WTC11 (cell line): Measurements from ENCODE around the gene ITPK1.

Experiments used
- SOX15 ChIP-seq: fragments of 250-450 bp; sonication (Bioruptor Pico); IDR thresholded peaks from 2 replicates; pipeline ENCODE4 v1.9.0; 2021; ENCODE audit warnings: mild to moderate bottlenecking
- ZBTB21 ChIP-seq: sonication (generic); formaldehyde crosslinking; IDR thresholded peaks from 2 replicates; pipeline ENCODE4 v1.8.1; 2023; ENCODE audit warnings: mild to moderate bottlenecking, missing genetic modification reagents, borderline replicate concordance
- ZNF317 ChIP-seq: sonication (generic); formaldehyde crosslinking; IDR thresholded peaks from 2 replicates; pipeline ENCODE4 v1.8.1; 2023; ENCODE audit warnings: low read depth, mild to moderate bottlenecking, moderate library complexity, missing genetic modification reagents, borderline replicate concordance
- ZNF416 ChIP-seq: fragments of 250-450 bp; sonication (Bioruptor Pico); IDR thresholded peaks from 2 replicates; pipeline ENCODE4 v1.9.0; 2021; ENCODE audit warnings: mild to moderate bottlenecking, inconsistent platforms
- TF ChIP-seq, protein P1 (sequence below): fragments of 200-600 bp; IDR thresholded peaks from 2 replicates; pipeline ENCODE4 v1.8.0; 2022; ENCODE audit warnings: antibody characterized with exemption
- TF ChIP-seq, protein P2 (sequence below): sonication (generic); formaldehyde crosslinking; IDR thresholded peaks from 2 replicates; pipeline ENCODE4 v1.8.1; 2022; ENCODE audit warnings: low read depth, missing genetic modification reagents, borderline replicate concordance
- TF ChIP-seq, protein P3 (sequence below): sonication (generic); formaldehyde crosslinking; IDR thresholded peaks from 2 replicates; pipeline ENCODE4 v1.8.1; 2022; ENCODE audit warnings: low read depth, mild to moderate bottlenecking, moderate library complexity, missing genetic modification reagents, borderline replicate concordance
- TF ChIP-seq, protein P4 (sequence below): sonication (generic); formaldehyde crosslinking; IDR thresholded peaks from 2 replicates; pipeline ENCODE4 v1.8.1; 2023; ENCODE audit warnings: mild to moderate bottlenecking, moderate library complexity, missing genetic modification reagents
- TF ChIP-seq, protein P5 (sequence below): sonication (generic); formaldehyde crosslinking; IDR thresholded peaks from 2 replicates; pipeline ENCODE4 v1.8.1; 2023; ENCODE audit warnings: mild to moderate bottlenecking, missing genetic modification reagents, moderate library complexity

DNA sequence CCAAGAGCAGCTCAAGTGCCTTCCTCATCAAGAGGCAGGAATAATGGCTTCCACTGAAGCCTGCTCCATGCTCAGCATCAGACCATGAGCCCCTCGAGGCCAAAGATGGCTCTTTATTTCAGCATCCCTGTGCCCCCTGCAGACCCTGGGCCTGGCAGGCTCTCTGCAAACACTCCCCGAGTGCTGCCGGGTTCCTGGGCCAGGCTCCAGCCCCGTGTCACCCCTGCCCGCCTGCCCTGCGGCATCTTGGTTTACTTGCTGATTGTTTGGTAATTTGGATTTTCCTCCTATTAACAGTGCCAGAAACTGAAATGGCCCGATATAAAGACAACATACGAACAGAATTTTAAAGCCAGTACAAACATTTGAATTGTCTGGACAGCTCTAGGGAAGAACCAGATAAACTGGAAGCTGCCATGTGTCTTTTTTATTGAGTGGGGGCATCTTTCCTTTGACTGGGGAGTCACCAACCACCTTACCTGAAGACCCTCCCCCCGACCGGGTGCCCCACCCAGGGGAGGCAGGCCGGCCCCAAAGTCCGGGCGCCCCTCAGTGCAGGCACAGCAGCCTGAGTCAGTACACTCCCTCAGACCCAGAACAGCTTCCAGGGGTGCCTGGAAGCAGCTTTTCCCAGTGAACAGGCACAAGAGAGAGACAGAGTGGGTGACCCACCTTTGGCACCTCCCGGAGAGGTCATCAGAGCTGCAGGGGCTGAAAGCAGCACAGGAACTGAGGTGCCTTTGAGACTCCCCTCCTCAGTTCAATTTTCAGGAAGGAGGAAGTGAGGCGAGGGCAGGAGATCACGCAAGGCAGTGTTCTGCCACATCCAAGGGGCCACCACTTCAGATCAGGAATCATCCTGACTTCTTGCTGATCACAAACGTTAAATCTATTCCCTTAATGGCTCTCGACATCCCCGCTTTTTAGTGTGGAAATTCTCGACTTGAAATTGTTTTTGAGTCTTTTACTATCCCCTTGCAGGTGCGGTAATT, 30.6 kb downstream of the ITPK1 start:
- TF ChIP-seq, protein P1, sequence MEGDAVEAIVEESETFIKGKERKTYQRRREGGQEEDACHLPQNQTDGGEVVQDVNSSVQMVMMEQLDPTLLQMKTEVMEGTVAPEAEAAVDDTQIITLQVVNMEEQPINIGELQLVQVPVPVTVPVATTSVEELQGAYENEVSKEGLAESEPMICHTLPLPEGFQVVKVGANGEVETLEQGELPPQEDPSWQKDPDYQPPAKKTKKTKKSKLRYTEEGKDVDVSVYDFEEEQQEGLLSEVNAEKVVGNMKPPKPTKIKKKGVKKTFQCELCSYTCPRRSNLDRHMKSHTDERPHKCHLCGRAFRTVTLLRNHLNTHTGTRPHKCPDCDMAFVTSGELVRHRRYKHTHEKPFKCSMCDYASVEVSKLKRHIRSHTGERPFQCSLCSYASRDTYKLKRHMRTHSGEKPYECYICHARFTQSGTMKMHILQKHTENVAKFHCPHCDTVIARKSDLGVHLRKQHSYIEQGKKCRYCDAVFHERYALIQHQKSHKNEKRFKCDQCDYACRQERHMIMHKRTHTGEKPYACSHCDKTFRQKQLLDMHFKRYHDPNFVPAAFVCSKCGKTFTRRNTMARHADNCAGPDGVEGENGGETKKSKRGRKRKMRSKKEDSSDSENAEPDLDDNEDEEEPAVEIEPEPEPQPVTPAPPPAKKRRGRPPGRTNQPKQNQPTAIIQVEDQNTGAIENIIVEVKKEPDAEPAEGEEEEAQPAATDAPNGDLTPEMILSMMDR, result no peak
- TF ChIP-seq ZBTB21 (CRISPR knock-in tag), result no peak
- TF ChIP-seq, protein P2, sequence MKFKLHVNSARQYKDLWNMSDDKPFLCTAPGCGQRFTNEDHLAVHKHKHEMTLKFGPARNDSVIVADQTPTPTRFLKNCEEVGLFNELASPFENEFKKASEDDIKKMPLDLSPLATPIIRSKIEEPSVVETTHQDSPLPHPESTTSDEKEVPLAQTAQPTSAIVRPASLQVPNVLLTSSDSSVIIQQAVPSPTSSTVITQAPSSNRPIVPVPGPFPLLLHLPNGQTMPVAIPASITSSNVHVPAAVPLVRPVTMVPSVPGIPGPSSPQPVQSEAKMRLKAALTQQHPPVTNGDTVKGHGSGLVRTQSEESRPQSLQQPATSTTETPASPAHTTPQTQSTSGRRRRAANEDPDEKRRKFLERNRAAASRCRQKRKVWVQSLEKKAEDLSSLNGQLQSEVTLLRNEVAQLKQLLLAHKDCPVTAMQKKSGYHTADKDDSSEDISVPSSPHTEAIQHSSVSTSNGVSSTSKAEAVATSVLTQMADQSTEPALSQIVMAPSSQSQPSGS (CRISPR knock-in tag), result no peak
- TF ChIP-seq, protein P3, sequence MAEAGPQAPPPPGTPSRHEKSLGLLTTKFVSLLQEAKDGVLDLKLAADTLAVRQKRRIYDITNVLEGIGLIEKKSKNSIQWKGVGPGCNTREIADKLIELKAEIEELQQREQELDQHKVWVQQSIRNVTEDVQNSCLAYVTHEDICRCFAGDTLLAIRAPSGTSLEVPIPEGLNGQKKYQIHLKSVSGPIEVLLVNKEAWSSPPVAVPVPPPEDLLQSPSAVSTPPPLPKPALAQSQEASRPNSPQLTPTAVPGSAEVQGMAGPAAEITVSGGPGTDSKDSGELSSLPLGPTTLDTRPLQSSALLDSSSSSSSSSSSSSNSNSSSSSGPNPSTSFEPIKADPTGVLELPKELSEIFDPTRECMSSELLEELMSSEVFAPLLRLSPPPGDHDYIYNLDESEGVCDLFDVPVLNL (CRISPR knock-in tag), result no peak
- no peak for TF ChIP-seq ZNF317 (CRISPR knock-in tag)
- TF ChIP-seq, protein P4, sequence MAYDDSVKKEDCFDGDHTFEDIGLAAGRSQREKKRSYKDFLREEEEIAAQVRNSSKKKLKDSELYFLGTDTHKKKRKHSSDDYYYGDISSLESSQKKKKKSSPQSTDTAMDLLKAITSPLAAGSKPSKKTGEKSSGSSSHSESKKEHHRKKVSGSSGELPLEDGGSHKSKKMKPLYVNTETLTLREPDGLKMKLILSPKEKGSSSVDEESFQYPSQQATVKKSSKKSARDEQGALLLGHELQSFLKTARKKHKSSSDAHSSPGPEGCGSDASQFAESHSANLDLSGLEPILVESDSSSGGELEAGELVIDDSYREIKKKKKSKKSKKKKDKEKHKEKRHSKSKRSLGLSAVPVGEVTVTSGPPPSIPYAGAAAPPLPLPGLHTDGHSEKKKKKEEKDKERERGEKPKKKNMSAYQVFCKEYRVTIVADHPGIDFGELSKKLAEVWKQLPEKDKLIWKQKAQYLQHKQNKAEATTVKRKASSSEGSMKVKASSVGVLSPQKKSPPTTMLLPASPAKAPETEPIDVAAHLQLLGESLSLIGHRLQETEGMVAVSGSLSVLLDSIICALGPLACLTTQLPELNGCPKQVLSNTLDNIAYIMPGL (CRISPR knock-in tag), result no peak
- no peak for TF ChIP-seq ZNF416 (CRISPR knock-in tag)
- TF ChIP-seq, protein P5, sequence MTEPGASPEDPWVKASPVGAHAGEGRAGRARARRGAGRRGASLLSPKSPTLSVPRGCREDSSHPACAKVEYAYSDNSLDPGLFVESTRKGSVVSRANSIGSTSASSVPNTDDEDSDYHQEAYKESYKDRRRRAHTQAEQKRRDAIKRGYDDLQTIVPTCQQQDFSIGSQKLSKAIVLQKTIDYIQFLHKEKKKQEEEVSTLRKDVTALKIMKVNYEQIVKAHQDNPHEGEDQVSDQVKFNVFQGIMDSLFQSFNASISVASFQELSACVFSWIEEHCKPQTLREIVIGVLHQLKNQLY (CRISPR knock-in tag), result no peak
- no peak for TF ChIP-seq SOX15 (CRISPR knock-in tag)
